HG02870 (cell line): Measurements from ENCODE around the gene PDZD7.
A peak's percentile ranks its signal among the peaks of the same experiment; 100 is the strongest.

Experiments used
- ATAC-seq: cut with Tn5 transposase; IDR thresholded peaks from one replicate; pipeline ENCODE4 v1.9.1; 2021; ENCODE audit warnings: mild to moderate bottlenecking, moderate library complexity; ENCODE audit not compliant: unreplicated experiment

PDZD7 gene

GRCh38 chr10:101020427-101021075 is 10.4 kb downstream of the PDZD7 start:
- no peak for ATAC-seq

- no peak for ATAC-seq
Measured at GRCh38 chr10:101019440-101019703, 11.6 kb downstream of the PDZD7 start.

- no peak for ATAC-seq
Measured at GRCh38 chr10:101018600-101019439, 12.1 kb downstream of the PDZD7 start.

- ATAC-seq = no peak
Measured at GRCh38 chr10:101018118-101018599, 12.8 kb downstream of the PDZD7 start.

- ATAC-seq = no peak
Measured at GRCh38 chr10:101016814-101017213, 14.1 kb downstream of the PDZD7 start.

- no peak for ATAC-seq
Measured at GRCh38 chr10:101015582-101015973, 15.4 kb downstream of the PDZD7 start.

- ATAC-seq = no peak
Measured at GRCh38 chr10:101014966-101015581, 15.9 kb downstream of the PDZD7 start.

- no peak for ATAC-seq
Measured at GRCh38 chr10:101014230-101014884, 16.6 kb downstream of the PDZD7 start.

GRCh38 chr10:101013365-101013825 is 17.5 kb downstream of the PDZD7 start:
- no peak for ATAC-seq

- ATAC-seq = peak; percentile 78
Measured at GRCh38 chr10:101012525-101013364, 18.2 kb downstream of the PDZD7 start.

- no peak for ATAC-seq
Measured at GRCh38 chr10:101011517-101012423, 19.2 kb downstream of the PDZD7 start.

- no peak for ATAC-seq
Measured at GRCh38 chr10:101010329-101010728, 20.6 kb downstream of the PDZD7 start.

GRCh38 chr10:101008823-101009423 is 22.0 kb downstream of the PDZD7 start:
- no peak for ATAC-seq

- no peak for ATAC-seq
Measured at GRCh38 chr10:101007915-101008822, 22.8 kb downstream of the PDZD7 start.

- no peak for ATAC-seq
Measured at GRCh38 chr10:101007099-101007711, 23.7 kb downstream of the PDZD7 start.

- no peak for ATAC-seq
Measured at GRCh38 chr10:101006593-101007098, 24.3 kb downstream of the PDZD7 start.

- ATAC-seq = no peak
Measured at GRCh38 chr10:101005869-101006567, 24.9 kb downstream of the PDZD7 start.
